ENCODE data around the gene ARPC2. TPM values are rescaled to one million over a fixed set of nuclear protein-coding genes. Genes with fewer than 3 reads are reported as not detected.
A peak's percentile ranks its signal among the peaks of the same experiment; 100 is the strongest.

Gene ARPC2
- total and polyA plus RNA-seq, 8 donors: 37.4 to 102 (median 55.8) TPM

GRCh38 chr2:218274586-218274985 lies 57.6 kb downstream of the ARPC2 start:
- intact Hi-C loops (cut with DNase I): loop anchor here in 2 of 3 donors (5.0 to 10.0 kb wide), 2 partner anchors 118 to 120 kb away; partner anchors contain the start of gene CTDSP1 (in 1 of the 2)
- no peak overlapping the region for H3K27ac ChIP-seq
- peaks cover 9 to 62% (median 60%) of the 10 kb centered on the region in 3 donors for H3K36me3 ChIP-seq
- peaks cover 8 to 20% (median 19%) of the 10 kb centered on the region in 3 donors for H3K4me1 ChIP-seq
- DNase-seq (peak in 1 of 6 donors; percentile 18), ATAC-seq (no peak), FAIRE-seq (no peak)
- H3K4me3 ChIP-seq: no peak overlapping the region
- H3K27me3 ChIP-seq: no peaks in the 10 kb centered on the region
- no peak for TF ChIP-seq CTCF (IDR thresholded peaks at IDR 0.05)
- 72 to 74% methylated on average over 4 of the region's 4 CpGs for WGBS, 2 donors
- H3K9me3 ChIP-seq: no peaks in the 10 kb centered on the region

GRCh38 chr2:218275371-218276072 lies 58.5 kb downstream of the ARPC2 start:
- no peak for TF ChIP-seq CTCF (IDR thresholded peaks at IDR 0.05)
- no peak for FAIRE-seq
- peaks cover 8 to 20% (median 19%) of the 10 kb centered on the region in 3 donors for H3K4me1 ChIP-seq
- no peak for ATAC-seq
- intact Hi-C loops (cut with DNase I): loop anchor here in 1 of 3 donors (10.0 kb wide), 1 partner anchor 119 kb away; the partner anchor contains the start of gene CTDSP1
- H3K27ac ChIP-seq: no peak overlapping the region
- no peaks in the 10 kb centered on the region for H3K27me3 ChIP-seq
- H3K36me3 ChIP-seq: peaks cover 9 to 71% (median 66%) of the 10 kb centered on the region in 3 donors
- H3K4me3 ChIP-seq: no peak overlapping the region
- peak in 1 of 6 donors; percentile 8 for DNase-seq
- H3K9me3 ChIP-seq: no peaks in the 10 kb centered on the region
- 78 to 91% methylated on average over 9 of the region's 9 CpGs for WGBS, 2 donors

GRCh38 chr2:218276986-218277755 lies 60.2 kb downstream of the ARPC2 start:
- WGBS, 2 donors: 75 to 77% methylated on average over 12 of the region's 12 CpGs
- no peak for TF ChIP-seq CTCF (IDR thresholded peaks at IDR 0.05)
- peak overlapping the region in 1 of 4 donors; percentile 0 for H3K27ac ChIP-seq
- no peak overlapping the region for H3K4me3 ChIP-seq
- DNase-seq (peak in 1 of 6 donors; percentile 21), FAIRE-seq (no peak), ATAC-seq (no peak)
- peaks cover 9 to 76% (median 67%) of the 10 kb centered on the region in 3 donors for H3K36me3 ChIP-seq
- peaks cover 11 to 20% (median 16%) of the 10 kb centered on the region in 3 donors for H3K4me1 ChIP-seq
- intact Hi-C loops (cut with DNase I): loop anchor here in 1 of 3 donors (10.0 kb wide), 1 partner anchor 118 kb away; the partner anchor contains the start of gene CTDSP1
- no peaks in the 10 kb centered on the region for H3K27me3 ChIP-seq
- no peaks in the 10 kb centered on the region for H3K9me3 ChIP-seq

GRCh38 chr2:218277921-218278320 lies 60.9 kb downstream of the ARPC2 start:
- H3K4me3 ChIP-seq: no peak overlapping the region
- intact Hi-C loops (cut with DNase I): loop anchor here in 1 of 3 donors (10.0 kb wide), 1 partner anchor 117 kb away; the partner anchor contains the start of gene CTDSP1
- ATAC-seq (no peak), FAIRE-seq (no peak), DNase-seq (peak in 2 of 6 donors; percentile 40 to 51)
- no peaks in the 10 kb centered on the region for H3K9me3 ChIP-seq
- H3K4me1 ChIP-seq: peaks cover 15 to 23% (median 15%) of the 10 kb centered on the region in 3 donors
- no peaks in the 10 kb centered on the region for H3K27me3 ChIP-seq
- 43 to 61% methylated on average over 7 of the region's 7 CpGs for WGBS, 2 donors
- no peak for TF ChIP-seq CTCF (IDR thresholded peaks at IDR 0.05)
- H3K27ac ChIP-seq: peak overlapping the region in 1 of 4 donors; percentile 0
- peaks cover 9 to 76% (median 67%) of the 10 kb centered on the region in 3 donors for H3K36me3 ChIP-seq

Measured in pancreas (tissue), 10 donors.